ENCODE results near the gene GPRC5A. TPM values are rescaled to one million over a fixed set of nuclear protein-coding genes. Genes with fewer than 3 reads are reported as not detected.

Gene GPRC5A
- total and polyA plus RNA-seq, 2 donors (not counting 1 experiment from before 2014, with no cell fraction given), result not detected

DNA sequence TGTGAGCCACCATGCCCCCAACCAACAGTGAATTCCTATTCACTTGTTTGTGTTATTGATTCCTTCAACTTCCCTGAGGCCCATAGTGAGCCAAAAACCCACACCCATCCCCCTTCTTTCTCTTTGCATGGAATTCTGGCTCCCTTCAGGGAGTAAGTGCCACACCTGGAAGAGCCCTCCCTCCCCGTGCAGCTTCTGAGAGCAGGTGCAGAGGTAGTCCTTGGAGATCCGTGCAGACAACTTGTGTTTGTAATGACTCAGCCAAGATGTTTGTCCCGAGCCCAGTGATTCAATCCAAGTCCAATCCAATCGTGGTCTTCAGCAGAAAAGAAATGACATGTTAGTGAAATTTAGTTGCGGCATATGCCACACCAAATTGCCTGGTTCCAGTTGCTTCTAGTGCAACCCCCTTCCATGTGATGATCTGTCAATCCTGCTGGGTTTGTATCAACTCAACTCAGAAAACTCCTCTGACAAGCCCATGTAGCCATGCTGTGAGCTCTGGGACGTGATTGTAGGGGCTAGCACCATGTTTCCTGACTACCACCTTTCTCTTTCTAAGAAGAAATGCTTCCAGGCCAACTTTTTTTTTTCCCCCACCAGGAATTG is 27.5 kb downstream of the GPRC5A start:
- Histone ChIP-seq H4K20me1 (ENCODE audit: control insufficient read depth, insufficient read depth, low read length, poor library complexity, severe bottlenecking) (no peaks in the 10 kb centered on the region), H3K4me1 (ENCODE audit: control insufficient read depth in 2 of 2, insufficient read depth in 2 of 2, low read length in 2 of 2) (peaks cover 5 to 9% of the 10 kb centered on the region in 2 donors)

More for the DNA sequence above, 27.5 kb downstream of the GPRC5A start:
- Mint-ChIP-seq H3K9me3 (ENCODE audit: insufficient read depth) (no peaks in the 10 kb centered on the region), H3K27ac (no peak overlapping the region), H3K4me3 (no peak overlapping the region), H3K27me3 (peaks cover 17% of the 10 kb centered on the region), H3K4me1 (peaks cover 6% of the 10 kb centered on the region)
- H3K27me3 ChIP-seq (replicated peaks in 1 of 4; ENCODE audit: control extremely low read depth in 1 of 4, control insufficient read depth in 3 of 4, insufficient read depth in 4 of 4, low read length in 3 of 4), result peaks cover 0 to 16% (median 6%) of the 10 kb centered on the region in 4 experiments
- H3K9ac ChIP-seq (ENCODE audit: low read length), result no peak overlapping the region
- CTCF ChIA-PET, result interaction anchor here (0.8 to 10.4 kb wide), 2 partner anchors 293 to 307 kb away, joined by 3 to 275 read pairs; no protein-coding TSS in a partner anchor
- H3K4me3 ChIP-seq (ENCODE audit: control extremely low read depth in 1 of 5, extremely low read depth in 1 of 5, insufficient read depth in 1 of 5, low read depth in 2 of 5, low read length in 4 of 5), result no peak overlapping the region
- ATAC-seq (ENCODE audit: low read depth) (no peak), DNase-seq (no peak)
- H2AFZ ChIP-seq (ENCODE audit: insufficient read depth, low read depth, low read length, poor library complexity, severe bottlenecking), result no peak overlapping the region
- H3K27ac ChIP-seq (ENCODE audit: low read length in 2 of 2), result no peak overlapping the region
- H3K79me2 ChIP-seq (ENCODE audit: control insufficient read depth, insufficient read depth, low read length), result no peaks in the 10 kb centered on the region
- TF ChIP-seq, protein P1, sequence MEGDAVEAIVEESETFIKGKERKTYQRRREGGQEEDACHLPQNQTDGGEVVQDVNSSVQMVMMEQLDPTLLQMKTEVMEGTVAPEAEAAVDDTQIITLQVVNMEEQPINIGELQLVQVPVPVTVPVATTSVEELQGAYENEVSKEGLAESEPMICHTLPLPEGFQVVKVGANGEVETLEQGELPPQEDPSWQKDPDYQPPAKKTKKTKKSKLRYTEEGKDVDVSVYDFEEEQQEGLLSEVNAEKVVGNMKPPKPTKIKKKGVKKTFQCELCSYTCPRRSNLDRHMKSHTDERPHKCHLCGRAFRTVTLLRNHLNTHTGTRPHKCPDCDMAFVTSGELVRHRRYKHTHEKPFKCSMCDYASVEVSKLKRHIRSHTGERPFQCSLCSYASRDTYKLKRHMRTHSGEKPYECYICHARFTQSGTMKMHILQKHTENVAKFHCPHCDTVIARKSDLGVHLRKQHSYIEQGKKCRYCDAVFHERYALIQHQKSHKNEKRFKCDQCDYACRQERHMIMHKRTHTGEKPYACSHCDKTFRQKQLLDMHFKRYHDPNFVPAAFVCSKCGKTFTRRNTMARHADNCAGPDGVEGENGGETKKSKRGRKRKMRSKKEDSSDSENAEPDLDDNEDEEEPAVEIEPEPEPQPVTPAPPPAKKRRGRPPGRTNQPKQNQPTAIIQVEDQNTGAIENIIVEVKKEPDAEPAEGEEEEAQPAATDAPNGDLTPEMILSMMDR (IDR thresholded peaks at IDR 0.05), result no peak
- TF ChIP-seq EZH2 (IDR thresholded peaks at IDR 0.05; ENCODE audit: borderline replicate concordance, insufficient read depth, low read depth, low read length, poor library complexity, severe bottlenecking), result no peak
- intact Hi-C loops (cut with micrococcal nuclease), result loop anchor here (5.0 to 10.0 kb wide), 2 partner anchors 83 to 946 kb away; partner anchors contain the start of gene HEBP1
- H3K36me3 ChIP-seq (replicated peaks in 1 of 2; ENCODE audit: control extremely low read depth in 1 of 2, control insufficient read depth in 1 of 2, extremely low read depth in 1 of 2, insufficient read depth in 2 of 2, low read length in 1 of 2), result no peaks in the 10 kb centered on the region
- H3K4me2 ChIP-seq (replicated peaks; ENCODE audit: low read depth, low read length, poor library complexity, severe bottlenecking), result no peak overlapping the region
- POLR2A ChIA-PET, result no interaction called here
- peaks cover 0 to 3% (median 0%) of the 10 kb centered on the region in 3 donors for H3K9me3 ChIP-seq (ENCODE audit: control extremely low read depth in 1 of 3, control insufficient read depth in 2 of 3, insufficient read depth in 1 of 3, low read length in 2 of 3)
- WGBS (ENCODE audit: insufficient coverage), result 100% methylated on average over 2 of the region's 6 CpGs
